GM12873 (cell line): ENCODE measurements around the gene GLCCI1.

ENCODE experiments used
- CTCF ChIP-seq: IDR thresholded peaks from 2 replicates; pipeline ENCODE4 v1.5.1; 2012; ENCODE audit warnings: low read depth, mild to moderate bottlenecking, moderate library complexity, low read length, control low read depth; ENCODE audit not compliant: insufficient read depth; ENCODE audit errors: missing control alignments

Gene GLCCI1

DNA sequence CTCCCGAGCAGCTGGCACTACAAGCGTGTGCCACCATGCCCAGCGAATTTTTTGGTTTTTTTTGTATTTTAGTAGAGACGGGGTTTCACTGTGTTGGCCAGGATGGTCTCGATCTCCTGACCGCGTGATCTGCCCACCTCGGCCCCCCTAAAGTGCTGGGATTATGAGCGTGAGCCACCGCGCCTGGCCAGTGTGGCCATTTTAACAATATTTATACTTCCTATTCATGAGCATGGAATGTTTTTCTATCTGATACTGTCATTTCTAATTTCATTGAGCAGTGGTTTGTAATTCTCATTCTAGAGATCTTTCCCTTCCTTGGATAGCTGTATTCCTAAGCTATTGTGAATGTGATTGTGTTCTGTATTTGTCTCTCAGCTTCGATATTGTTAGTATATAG is 96.2 kb downstream of the GLCCI1 start:
- TF ChIP-seq CTCF: no peak

DNA sequence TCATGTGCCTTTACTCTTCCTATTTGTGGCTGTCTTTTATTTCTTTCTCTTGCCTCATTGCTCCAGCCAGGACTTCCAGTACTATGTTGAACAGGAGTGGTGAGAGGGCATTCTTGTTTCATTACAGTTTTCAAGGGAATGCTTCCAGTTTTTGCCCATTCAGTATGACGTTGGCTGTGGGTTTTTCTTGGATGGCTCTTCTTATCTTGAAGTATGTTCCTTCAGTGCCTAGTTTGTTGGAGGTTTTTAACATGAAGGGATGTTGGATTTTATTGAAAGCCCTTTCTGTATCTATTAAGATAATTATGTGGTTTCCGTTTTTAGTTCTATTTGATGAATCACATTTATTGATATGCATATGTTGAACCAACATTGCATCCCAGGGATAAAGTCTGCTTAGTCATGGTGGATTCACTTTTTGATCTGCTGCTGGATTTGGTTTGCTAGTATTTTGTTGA is 96.8 kb downstream of the GLCCI1 start:
- TF ChIP-seq CTCF: no peak

GRCh38 chr7:8068892-8069686 is 100.5 kb downstream of the GLCCI1 start:
- TF ChIP-seq CTCF: no peak

GRCh38 chr7:8070451-8071180 is 102.0 kb downstream of the GLCCI1 start:
- TF ChIP-seq CTCF: no peak

DNA sequence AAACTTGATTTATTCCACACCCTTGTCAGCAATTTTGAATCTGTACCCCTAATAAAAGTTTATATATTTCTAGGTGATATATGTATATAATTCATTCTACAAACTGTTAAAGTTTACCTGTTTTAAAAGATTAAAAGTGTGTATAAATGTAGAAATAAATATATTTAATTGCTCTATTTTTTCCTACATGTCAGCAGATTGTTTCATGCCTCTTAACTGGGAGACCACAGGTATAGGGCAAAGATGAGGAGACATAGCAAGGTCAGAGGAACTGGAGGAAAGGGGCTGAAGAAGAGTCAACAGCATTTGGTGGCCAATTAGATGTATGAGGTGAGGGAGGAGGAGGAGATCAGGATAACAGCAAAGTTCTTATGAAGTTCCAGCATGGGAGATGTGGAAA is 109.8 kb downstream of the GLCCI1 start:
- no peak for TF ChIP-seq CTCF

GRCh38 chr7:8082762-8083161 is 114.2 kb downstream of the GLCCI1 start:
- TF ChIP-seq CTCF: no peak

DNA sequence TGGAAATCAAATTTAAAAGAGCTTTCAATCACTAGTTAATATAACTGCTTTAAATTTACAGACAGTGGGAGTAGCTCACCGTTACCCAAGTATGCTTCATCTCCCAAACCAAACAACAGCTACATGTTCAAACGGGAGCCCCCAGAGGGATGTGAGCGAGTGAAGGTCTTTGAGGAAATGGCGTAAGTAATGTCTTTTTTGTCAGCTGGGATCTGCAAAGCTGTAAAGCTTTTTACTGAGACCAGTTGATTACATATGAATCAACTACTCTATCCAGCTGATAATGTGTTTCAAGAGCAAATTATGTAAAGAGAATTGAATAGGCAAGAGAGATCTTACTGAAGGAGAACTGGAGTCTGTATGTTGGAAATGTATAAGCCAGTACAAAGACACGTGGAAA is 116.2 kb downstream of the GLCCI1 start:
- TF ChIP-seq CTCF: no peak
